ENCODE data around the gene RASD1.

Gene RASD1

GRCh38 chr17:17527534-17527933, 31.3 kb upstream of the RASD1 start:
- no peak for TF ChIP-seq REST (IDR thresholded peaks at IDR 0.05; ENCODE audit: insufficient read depth in 1 of 2, low read depth in 2 of 2, low read length in 2 of 2)
- no peak for TF ChIP-seq POLR2AphosphoS5 (IDR thresholded peaks at IDR 0.05; ENCODE audit: low read depth, low read length)
- TF ChIP-seq TAF1 (IDR thresholded peaks at IDR 0.05; ENCODE audit: borderline replicate concordance, insufficient read depth, low read length) = no peak
- no peak for TF ChIP-seq SIN3A (IDR thresholded peaks at IDR 0.05; ENCODE audit: borderline replicate concordance, insufficient read depth, low read length)
- no peak for TF ChIP-seq FOXP2 (optimal IDR thresholded peaks at IDR 0.05; ENCODE audit: borderline replicate concordance, extremely low read depth, extremely low read length, insufficient read depth)

- no peak for TF ChIP-seq POLR2AphosphoS5 (IDR thresholded peaks at IDR 0.05; ENCODE audit: low read depth, low read length)
- TF ChIP-seq REST (IDR thresholded peaks at IDR 0.05; ENCODE audit: insufficient read depth in 1 of 2, low read depth in 2 of 2, low read length in 2 of 2) = no peak
- TF ChIP-seq TAF1 (IDR thresholded peaks at IDR 0.05; ENCODE audit: borderline replicate concordance, insufficient read depth, low read length) = no peak
- TF ChIP-seq FOXP2 (optimal IDR thresholded peaks at IDR 0.05; ENCODE audit: borderline replicate concordance, extremely low read depth, extremely low read length, insufficient read depth) = no peak
Observed at GRCh38 chr17:17526369-17526768, 30.2 kb upstream of the RASD1 start.

- TF ChIP-seq SIN3A (IDR thresholded peaks at IDR 0.05; ENCODE audit: borderline replicate concordance, insufficient read depth, low read length) (no peak), POLR2AphosphoS5 (IDR thresholded peaks at IDR 0.05; ENCODE audit: low read depth, low read length) (no peak), FOXP2 (optimal IDR thresholded peaks at IDR 0.05; ENCODE audit: borderline replicate concordance, extremely low read depth, extremely low read length, insufficient read depth) (no peak), TAF1 (IDR thresholded peaks at IDR 0.05; ENCODE audit: borderline replicate concordance, insufficient read depth, low read length) (no peak), REST (IDR thresholded peaks at IDR 0.05; ENCODE audit: insufficient read depth in 1 of 2, low read depth in 2 of 2, low read length in 2 of 2) (no peak)
Observed at GRCh38 chr17:17525956-17526355, 29.8 kb upstream of the RASD1 start.

- TF ChIP-seq REST (IDR thresholded peaks at IDR 0.05; ENCODE audit: insufficient read depth in 1 of 2, low read depth in 2 of 2, low read length in 2 of 2) (no peak), FOXP2 (optimal IDR thresholded peaks at IDR 0.05; ENCODE audit: borderline replicate concordance, extremely low read depth, extremely low read length, insufficient read depth) (no peak), POLR2AphosphoS5 (IDR thresholded peaks at IDR 0.05; ENCODE audit: low read depth, low read length) (no peak), TAF1 (IDR thresholded peaks at IDR 0.05; ENCODE audit: borderline replicate concordance, insufficient read depth, low read length) (no peak), SIN3A (IDR thresholded peaks at IDR 0.05; ENCODE audit: borderline replicate concordance, insufficient read depth, low read length) (no peak)
Observed at GRCh38 chr17:17525311-17525710, 29.1 kb upstream of the RASD1 start.
